HG02678 (cell line): ENCODE results near the gene ZFHX3.

Experiments used
- ATAC-seq: cut with Tn5 transposase; IDR thresholded peaks from one replicate; pipeline ENCODE4 v1.9.1; 2021; ENCODE audit warnings: mild to moderate bottlenecking, moderate library complexity; ENCODE audit not compliant: unreplicated experiment

ZFHX3 gene

GRCh38 chr16:73057291-73058210 is 9.6 kb upstream of the ZFHX3 start:
- ATAC-seq: peak; percentile 51

GRCh38 chr16:73056921-73057290 is 9.0 kb upstream of the ZFHX3 start:
- no peak for ATAC-seq

GRCh38 chr16:73056448-73056847 is 8.5 kb upstream of the ZFHX3 start:
- ATAC-seq: no peak

GRCh38 chr16:73054813-73055482 is 7.0 kb upstream of the ZFHX3 start:
- ATAC-seq: no peak

- no peak for ATAC-seq
These were observed 6.5 kb upstream of the ZFHX3 start for GRCh38 chr16:73054498-73054812.

GRCh38 chr16:73054125-73054484 is 6.2 kb upstream of the ZFHX3 start:
- ATAC-seq: no peak

- no peak for ATAC-seq
These were observed 5.6 kb upstream of the ZFHX3 start for GRCh38 chr16:73053364-73054124.

- no peak for ATAC-seq
These were observed 5.1 kb upstream of the ZFHX3 start for GRCh38 chr16:73053038-73053363.

- ATAC-seq: no peak
These were observed 4.6 kb upstream of the ZFHX3 start for GRCh38 chr16:73052576-73052975.

GRCh38 chr16:73051961-73052360 is 4.0 kb upstream of the ZFHX3 start:
- no peak for ATAC-seq

- ATAC-seq: no peak
These were observed 3.3 kb upstream of the ZFHX3 start for GRCh38 chr16:73051226-73051625.

- ATAC-seq: no peak
These were observed 2.5 kb upstream of the ZFHX3 start for GRCh38 chr16:73050201-73051099.

GRCh38 chr16:73049511-73049910 is 1.6 kb upstream of the ZFHX3 start:
- ATAC-seq: no peak

- ATAC-seq: no peak
These were observed 1.2 kb upstream of the ZFHX3 start for GRCh38 chr16:73049091-73049490.

- ATAC-seq: no peak
These were observed 558 bp upstream of the ZFHX3 start for GRCh38 chr16:73048292-73049080.

GRCh38 chr16:73047221-73047535 is 750 bp downstream of the ZFHX3 start:
- ATAC-seq: no peak

- no peak for ATAC-seq
These were observed 1.1 kb downstream of the ZFHX3 start for GRCh38 chr16:73046849-73047214.

GRCh38 chr16:73046202-73046848 is 1.6 kb downstream of the ZFHX3 start:
- no peak for ATAC-seq

- ATAC-seq: no peak
These were observed 4.0 kb downstream of the ZFHX3 start for GRCh38 chr16:73043828-73044467.
